Measurements from ENCODE around the gene VCP. TPM values are rescaled to one million over a fixed set of nuclear protein-coding genes. Genes with fewer than 3 reads are reported as not detected.

The VCP gene
- total RNA-seq, 1 donor from 2014 or later, result 390 TPM

DNA sequence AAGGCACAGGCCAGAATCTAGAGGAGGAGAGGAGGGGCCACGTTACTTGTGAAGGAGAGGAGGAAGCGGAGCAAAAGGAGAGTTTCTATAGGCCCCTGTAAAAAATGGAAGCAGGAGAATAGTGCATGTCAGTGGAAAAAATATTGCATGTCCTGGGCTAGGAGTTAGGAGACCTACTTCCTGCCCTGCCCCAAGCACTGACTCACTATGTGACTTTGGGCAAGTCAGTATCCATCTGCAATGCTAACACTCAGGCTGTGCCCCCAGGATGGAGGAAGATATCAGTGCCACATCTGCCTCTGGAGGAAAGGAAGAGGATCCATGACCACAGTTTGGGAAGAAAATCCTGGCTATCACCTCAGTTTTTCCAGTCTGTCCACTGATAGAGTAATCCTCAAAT, 17.0 kb upstream of the VCP start:
- H3K27ac Mint-ChIP-seq (ENCODE audit: unreplicated experiment), result no peak overlapping the region

DNA sequence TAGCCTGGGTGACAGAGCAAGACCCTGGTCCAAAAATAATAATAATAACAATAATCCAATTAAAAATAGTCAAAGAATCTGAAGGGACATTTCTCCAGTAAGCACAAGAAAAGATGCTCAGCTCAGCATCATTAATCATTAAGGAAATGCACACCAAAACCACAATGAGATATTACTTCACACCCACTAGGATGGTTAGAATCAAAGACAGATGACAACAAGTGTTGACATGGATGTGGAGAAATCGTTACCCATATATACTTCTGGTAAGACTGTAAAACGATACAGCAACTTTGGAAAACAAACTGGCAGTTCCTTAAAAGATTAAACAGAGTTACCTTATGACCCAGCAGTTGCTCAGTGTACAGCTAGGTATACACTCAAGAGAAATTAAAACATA, 12.7 kb upstream of the VCP start:
- Histone ChIP-seq H3K9ac (ENCODE audit: low read length) (no peak overlapping the region), H3K9me3 (ENCODE audit: insufficient read depth, low read depth, low read length) (no peaks in the 10 kb centered on the region), H3K27ac (ENCODE audit: low read depth, low read length) (no peak overlapping the region), H2AFZ (ENCODE audit: low read depth, low read length) (no peak overlapping the region), H3K79me2 (ENCODE audit: insufficient read depth, low read length) (no peaks in the 10 kb centered on the region), H3K4me2 (ENCODE audit: low read length) (no peak overlapping the region), H3K36me3 (ENCODE audit: insufficient read depth, low read length) (peaks cover 4% of the 10 kb centered on the region), H3K4me3 (ENCODE audit: insufficient read depth, low read depth, low read length) (no peak overlapping the region), H4K20me1 (ENCODE audit: insufficient read depth, low read length) (no peaks in the 10 kb centered on the region), H3K4me1 (ENCODE audit: insufficient read depth, low read length) (no peaks in the 10 kb centered on the region), H3K27me3 (ENCODE audit: insufficient read depth, low read length) (no peaks in the 10 kb centered on the region)
- TF ChIP-seq, protein P1, sequence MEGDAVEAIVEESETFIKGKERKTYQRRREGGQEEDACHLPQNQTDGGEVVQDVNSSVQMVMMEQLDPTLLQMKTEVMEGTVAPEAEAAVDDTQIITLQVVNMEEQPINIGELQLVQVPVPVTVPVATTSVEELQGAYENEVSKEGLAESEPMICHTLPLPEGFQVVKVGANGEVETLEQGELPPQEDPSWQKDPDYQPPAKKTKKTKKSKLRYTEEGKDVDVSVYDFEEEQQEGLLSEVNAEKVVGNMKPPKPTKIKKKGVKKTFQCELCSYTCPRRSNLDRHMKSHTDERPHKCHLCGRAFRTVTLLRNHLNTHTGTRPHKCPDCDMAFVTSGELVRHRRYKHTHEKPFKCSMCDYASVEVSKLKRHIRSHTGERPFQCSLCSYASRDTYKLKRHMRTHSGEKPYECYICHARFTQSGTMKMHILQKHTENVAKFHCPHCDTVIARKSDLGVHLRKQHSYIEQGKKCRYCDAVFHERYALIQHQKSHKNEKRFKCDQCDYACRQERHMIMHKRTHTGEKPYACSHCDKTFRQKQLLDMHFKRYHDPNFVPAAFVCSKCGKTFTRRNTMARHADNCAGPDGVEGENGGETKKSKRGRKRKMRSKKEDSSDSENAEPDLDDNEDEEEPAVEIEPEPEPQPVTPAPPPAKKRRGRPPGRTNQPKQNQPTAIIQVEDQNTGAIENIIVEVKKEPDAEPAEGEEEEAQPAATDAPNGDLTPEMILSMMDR (IDR thresholded peaks at IDR 0.05; ENCODE audit: insufficient read depth, low read depth, low read length), result no peak
- TF ChIP-seq EZH2 (IDR thresholded peaks at IDR 0.05; ENCODE audit: insufficient read depth, low read length), result no peak
- Mint-ChIP-seq H3K4me1 (ENCODE audit: low read depth, unreplicated experiment) (no peaks in the 10 kb centered on the region), H3K9me3 (ENCODE audit: unreplicated experiment) (no peaks in the 10 kb centered on the region), H3K4me3 (ENCODE audit: unreplicated experiment) (no peak overlapping the region), H3K27ac (ENCODE audit: unreplicated experiment) (no peak overlapping the region), H3K36me3 (ENCODE audit: low read depth, unreplicated experiment) (peaks cover 12% of the 10 kb centered on the region), H3K27me3 (ENCODE audit: low read depth, unreplicated experiment) (no peaks in the 10 kb centered on the region)
- FAIRE-seq (no peak), DNase-seq (ENCODE audit: low read depth) (no peak)

More for the DNA sequence above, 17.0 kb upstream of the VCP start:
- no peaks in the 10 kb centered on the region for H3K9me3 ChIP-seq (ENCODE audit: insufficient read depth, low read depth, low read length)
- DNase-seq (ENCODE audit: low read depth) (no peak), FAIRE-seq (no peak)
- no peak for TF ChIP-seq EZH2 (IDR thresholded peaks at IDR 0.05; ENCODE audit: insufficient read depth, low read length)
- TF ChIP-seq, protein P1 (IDR thresholded peaks at IDR 0.05; ENCODE audit: insufficient read depth, low read depth, low read length), result no peak
- no peak overlapping the region for H3K9ac ChIP-seq (ENCODE audit: low read length)
- H3K27me3 ChIP-seq (ENCODE audit: insufficient read depth, low read length), result no peaks in the 10 kb centered on the region
- H2AFZ ChIP-seq (ENCODE audit: low read depth, low read length), result no peak overlapping the region
- no peak overlapping the region for H3K4me3 ChIP-seq (ENCODE audit: insufficient read depth, low read depth, low read length)
- no peak overlapping the region for H3K4me2 ChIP-seq (ENCODE audit: low read length)
- H3K4me1 ChIP-seq (ENCODE audit: insufficient read depth, low read length), result no peaks in the 10 kb centered on the region
- no peak overlapping the region for H3K27ac ChIP-seq (ENCODE audit: low read depth, low read length)
- Mint-ChIP-seq H3K27me3 (ENCODE audit: low read depth, unreplicated experiment) (no peaks in the 10 kb centered on the region), H3K4me3 (ENCODE audit: unreplicated experiment) (no peak overlapping the region), H3K36me3 (ENCODE audit: low read depth, unreplicated experiment) (peaks cover 21% of the 10 kb centered on the region), H3K4me1 (ENCODE audit: low read depth, unreplicated experiment) (no peaks in the 10 kb centered on the region), H3K9me3 (ENCODE audit: unreplicated experiment) (no peaks in the 10 kb centered on the region)
- H3K79me2 ChIP-seq (ENCODE audit: insufficient read depth, low read length), result no peaks in the 10 kb centered on the region
- peaks cover 8% of the 10 kb centered on the region for H3K36me3 ChIP-seq (ENCODE audit: insufficient read depth, low read length)
- no peaks in the 10 kb centered on the region for H4K20me1 ChIP-seq (ENCODE audit: insufficient read depth, low read length)

DNA sequence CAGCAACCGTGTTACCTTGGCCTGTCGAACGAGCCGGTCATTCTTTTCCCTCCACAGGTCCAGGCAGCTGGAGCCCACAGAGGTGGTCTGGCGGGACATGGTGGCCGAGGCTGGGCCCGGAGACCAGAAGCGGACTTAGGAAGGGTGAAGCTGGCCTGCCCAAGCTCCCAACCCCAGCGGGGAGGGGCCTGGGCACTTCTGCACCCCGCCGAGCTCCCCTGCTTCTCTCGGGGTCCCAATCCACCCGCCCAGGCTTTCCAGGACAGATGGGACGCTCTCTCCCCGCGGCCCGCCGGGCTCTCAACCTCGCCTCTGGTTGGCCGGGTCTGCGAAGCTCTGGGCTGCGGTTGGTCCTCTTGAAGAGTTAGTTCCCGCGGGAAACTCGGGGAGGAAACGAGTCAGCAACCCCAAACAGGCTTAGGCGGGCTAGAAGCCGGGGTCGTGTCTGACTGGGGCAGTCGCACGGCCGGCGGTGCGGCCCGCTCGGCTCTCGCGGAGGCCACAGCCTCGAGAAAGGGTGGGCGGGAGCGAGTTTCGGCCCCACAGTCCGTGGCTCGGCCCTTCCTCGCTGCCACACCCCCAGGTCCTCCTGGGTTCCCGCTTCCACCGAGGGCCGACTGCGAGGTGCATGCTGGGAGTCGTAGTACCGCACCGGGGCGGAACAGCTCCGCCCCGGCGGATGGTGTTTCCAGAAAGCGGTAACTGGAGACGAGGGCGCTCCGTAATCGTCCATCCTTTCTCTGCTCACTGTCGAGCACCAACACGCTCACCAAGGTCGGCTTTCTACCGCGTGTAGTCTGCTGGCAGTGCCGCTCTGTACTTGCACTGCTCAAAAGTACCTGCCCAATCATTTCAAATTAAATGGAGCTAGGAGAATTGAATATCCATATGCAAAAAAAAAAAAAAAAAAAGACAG, 7.3 kb upstream of the VCP start, which contains the start of gene FANCG:
Gene FANCG (minus strand): TSS at position 517 of the 916 bp plus-strand sequence. CDS start 418 bp downstream, at position 99.
- Histone ChIP-seq H3K9me3 (ENCODE audit: insufficient read depth, low read depth, low read length) (no peaks in the 10 kb centered on the region), H3K4me1 (ENCODE audit: insufficient read depth, low read length) (peaks cover 15% of the 10 kb centered on the region), H4K20me1 (ENCODE audit: insufficient read depth, low read length) (peaks cover 8% of the 10 kb centered on the region), H3K4me3 (ENCODE audit: insufficient read depth, low read depth, low read length) (peak within 1 kb of the TSS; percentile 80), H3K4me2 (ENCODE audit: low read length) (peak within 1 kb of the TSS; percentile 98), H3K79me2 (ENCODE audit: insufficient read depth, low read length) (peaks cover 31% of the 10 kb centered on the region), H3K27me3 (ENCODE audit: insufficient read depth, low read length) (no peaks in the 10 kb centered on the region), H2AFZ (ENCODE audit: low read depth, low read length) (peak within 1 kb of the TSS; percentile 91), H3K9ac (ENCODE audit: low read length) (peak within 1 kb of the TSS; percentile 85), H3K36me3 (ENCODE audit: insufficient read depth, low read length) (no peaks in the 10 kb centered on the region), H3K27ac (ENCODE audit: low read depth, low read length) (peak within 1 kb of the TSS; percentile 80)
- H3K27me3 Mint-ChIP-seq (ENCODE audit: low read depth, unreplicated experiment), result no peaks in the 10 kb centered on the region
- peaks cover 5% of the 10 kb centered on the region for H3K4me1 Mint-ChIP-seq (ENCODE audit: low read depth, unreplicated experiment)
- no peak for TF ChIP-seq EZH2 (IDR thresholded peaks at IDR 0.05; ENCODE audit: insufficient read depth, low read length)
- TF ChIP-seq, protein P1 (IDR thresholded peaks at IDR 0.05; ENCODE audit: insufficient read depth, low read depth, low read length), result no peak
- peak within 1 kb of the TSS; percentile 87 for H3K4me3 Mint-ChIP-seq (ENCODE audit: unreplicated experiment)
- H3K9me3 Mint-ChIP-seq (ENCODE audit: unreplicated experiment), result no peaks in the 10 kb centered on the region
- FAIRE-seq (no peak), DNase-seq (ENCODE audit: low read depth) (peak; percentile 85)
- H3K27ac Mint-ChIP-seq (ENCODE audit: unreplicated experiment), result peak within 1 kb of the TSS; percentile 60
- H3K36me3 Mint-ChIP-seq (ENCODE audit: low read depth, unreplicated experiment), result peaks cover 4% of the 10 kb centered on the region
